HG02642 (cell line): ENCODE results near the gene KIAA2012.

Experiments used
- ATAC-seq: cut with Tn5 transposase; IDR thresholded peaks from one replicate; pipeline ENCODE4 v1.9.1; 2021; ENCODE audit warnings: mild to moderate bottlenecking; ENCODE audit not compliant: unreplicated experiment, poor library complexity

Gene KIAA2012

GRCh38 chr2:202040079-202040844 is 32.8 kb upstream of the KIAA2012 start:
- no peak for ATAC-seq

DNA sequence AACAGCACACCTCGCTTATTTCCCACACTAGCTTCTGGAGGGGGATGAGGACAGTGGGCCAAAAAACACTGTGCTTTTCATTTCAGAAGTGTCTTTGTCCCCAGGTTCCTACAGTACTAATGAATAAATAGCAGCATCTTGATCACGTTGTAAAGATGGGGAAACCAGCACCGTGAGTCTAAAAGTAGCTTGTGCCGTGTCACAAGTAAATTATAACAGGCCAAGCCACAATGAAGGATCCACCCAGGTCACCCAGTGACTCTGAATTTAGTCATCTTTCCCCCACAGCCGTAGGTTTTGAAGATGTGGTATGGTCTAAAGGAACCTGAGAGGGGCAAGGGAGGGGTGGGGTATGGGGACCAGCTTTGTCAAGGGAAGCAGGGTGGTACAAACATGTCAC is 30.6 kb upstream of the KIAA2012 start:
- ATAC-seq, result no peak

GRCh38 chr2:202043475-202043874 is 29.6 kb upstream of the KIAA2012 start:
- no peak for ATAC-seq

DNA sequence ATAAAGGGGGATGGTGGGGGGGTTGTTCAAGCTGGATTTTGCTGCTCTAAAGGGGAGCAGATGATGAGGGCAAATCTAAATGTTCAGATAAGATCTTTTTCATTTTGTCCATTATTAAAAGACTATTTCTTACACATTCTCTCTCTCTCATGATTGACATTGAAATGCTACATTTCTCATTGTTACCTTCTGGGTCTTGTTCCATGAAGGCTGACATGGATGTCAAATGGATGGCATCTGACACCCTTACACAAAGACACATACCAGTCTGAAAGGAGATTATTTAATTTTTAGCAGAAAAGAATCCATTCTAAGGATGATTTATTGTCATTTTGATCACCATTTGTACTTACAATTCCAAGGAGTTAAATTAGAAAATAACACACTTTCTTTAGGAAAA is 28.3 kb upstream of the KIAA2012 start:
- no peak for ATAC-seq

DNA sequence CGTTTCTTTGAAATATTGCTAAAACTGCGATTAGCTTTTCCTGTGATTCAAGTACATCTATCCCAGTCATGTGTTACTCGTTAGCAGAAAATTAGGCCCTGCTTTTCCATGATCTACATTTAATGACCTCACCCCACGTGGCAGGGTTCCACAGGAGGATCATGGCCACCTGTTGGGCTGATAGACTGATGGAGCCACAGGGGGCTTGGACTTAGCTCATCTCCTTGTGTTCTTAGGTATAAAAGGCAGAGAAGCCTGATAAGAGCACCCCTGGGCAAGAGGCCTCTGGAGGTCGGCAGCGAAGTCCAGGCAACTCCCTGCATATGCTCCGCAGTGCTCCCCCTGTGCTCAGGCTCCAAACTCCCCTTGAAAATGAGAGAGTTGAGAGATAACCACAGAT is 26.5 kb upstream of the KIAA2012 start:
- ATAC-seq, result no peak

GRCh38 chr2:202049092-202049728 is 23.8 kb upstream of the KIAA2012 start:
- ATAC-seq, result no peak

DNA sequence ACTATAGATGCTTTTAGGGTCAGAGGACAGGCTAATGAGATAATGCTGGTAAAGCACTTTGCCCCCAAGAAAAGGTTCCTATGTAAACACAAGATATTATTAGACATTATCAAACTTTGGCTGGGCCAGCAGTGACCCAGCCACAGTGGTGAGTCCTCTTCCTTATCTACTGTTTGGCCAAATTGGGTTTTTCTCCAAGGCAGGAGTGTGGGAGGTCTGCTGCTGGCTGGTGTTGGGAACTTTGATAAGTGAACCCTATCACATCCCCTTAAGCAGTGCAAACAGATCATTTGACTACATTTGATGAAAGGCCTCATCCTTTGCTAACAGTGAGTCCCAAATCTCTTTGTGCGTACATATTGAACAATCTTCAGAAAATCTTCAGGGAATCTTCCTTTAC is 23.2 kb upstream of the KIAA2012 start:
- no peak for ATAC-seq

DNA sequence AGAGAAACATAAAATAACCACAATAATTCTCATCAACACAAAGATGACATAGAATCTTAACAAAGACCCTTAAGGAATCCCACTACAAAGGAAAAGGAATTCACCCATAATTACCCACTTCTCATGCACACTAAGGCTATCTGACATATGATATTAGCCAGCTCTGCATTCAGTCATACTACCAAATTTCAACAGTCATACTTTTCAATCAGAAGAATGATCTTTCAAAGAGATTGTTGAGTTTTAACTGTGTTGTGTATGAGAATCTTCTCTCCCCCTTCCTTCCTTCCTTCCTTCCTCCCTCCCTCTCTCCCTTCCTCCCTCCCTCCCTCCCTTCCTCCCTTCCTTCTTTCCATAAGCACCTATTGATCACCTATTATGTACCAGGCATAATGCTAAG is 22.4 kb upstream of the KIAA2012 start:
- ATAC-seq, result no peak

DNA sequence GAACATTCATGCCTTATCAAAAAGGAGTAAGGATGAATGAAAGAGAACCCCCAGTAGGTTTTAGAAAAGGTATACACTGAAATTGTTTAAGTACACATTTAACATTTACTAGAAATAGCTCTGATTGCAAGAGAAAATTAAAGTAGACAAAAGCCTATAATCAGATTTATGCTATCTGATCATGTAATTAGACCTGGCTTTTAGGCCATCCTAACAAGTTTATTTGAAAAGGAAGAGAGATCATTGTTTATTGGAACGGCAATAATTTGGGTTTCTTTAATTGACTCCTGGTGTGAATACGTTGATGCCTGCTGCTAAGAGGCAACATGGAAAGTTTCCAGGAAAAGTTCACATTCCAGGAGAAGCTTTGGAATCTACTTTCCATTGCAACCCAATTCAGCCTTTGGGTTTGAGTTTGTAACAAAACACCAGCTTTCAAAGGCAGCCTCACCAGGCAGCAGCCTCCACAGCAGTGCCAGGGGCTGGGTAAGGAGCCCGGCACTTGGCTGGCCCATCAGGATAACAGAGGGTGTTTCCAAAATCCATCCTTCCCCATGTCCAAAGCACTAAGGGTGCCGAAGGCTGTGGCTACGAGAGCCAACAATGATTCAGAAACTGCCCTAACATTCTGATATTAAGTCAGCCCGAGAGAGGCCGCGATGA is 21.4 kb upstream of the KIAA2012 start:
- ATAC-seq, result no peak

GRCh38 chr2:202052235-202052634 is 20.8 kb upstream of the KIAA2012 start:
- no peak for ATAC-seq

DNA sequence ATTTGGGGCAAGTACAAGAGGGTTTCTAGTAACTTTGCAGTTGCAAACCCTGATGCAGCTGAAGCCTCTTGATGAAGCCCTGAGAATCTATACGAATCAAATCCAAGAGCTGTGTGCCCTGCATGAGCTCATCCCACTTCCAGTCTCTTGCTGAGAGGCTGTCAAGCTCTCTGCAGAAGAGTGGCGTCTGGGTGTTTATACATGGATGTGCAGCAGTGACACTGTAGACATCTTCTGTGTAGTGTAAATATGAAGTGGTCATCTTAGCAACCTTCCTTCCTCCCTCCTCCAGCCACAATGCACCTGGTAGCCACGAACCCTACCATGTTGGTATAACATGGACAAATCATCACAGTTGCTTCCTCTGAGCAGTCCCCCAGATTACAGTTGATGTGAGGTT is 18.4 kb upstream of the KIAA2012 start:
- no peak for ATAC-seq

GRCh38 chr2:202056611-202057010 is 16.4 kb upstream of the KIAA2012 start:
- no peak for ATAC-seq

DNA sequence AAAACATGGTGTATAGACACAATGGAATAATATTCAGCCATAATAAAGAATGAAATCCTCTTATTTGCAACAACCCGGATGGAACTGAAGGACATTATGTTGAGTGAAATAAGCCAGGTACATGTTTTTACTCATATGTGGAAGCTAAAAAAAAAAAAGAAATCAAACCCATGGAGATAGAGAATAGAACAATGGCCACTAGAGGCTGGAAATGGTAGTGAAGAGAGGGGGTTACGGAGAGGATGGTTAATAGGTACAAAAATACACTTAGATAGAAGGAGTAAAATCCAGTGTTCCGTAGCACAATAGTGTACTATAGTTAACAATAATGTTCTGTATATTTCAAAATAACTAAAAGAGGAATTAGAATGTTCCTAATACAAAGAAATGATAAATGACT is 12.8 kb upstream of the KIAA2012 start:
- no peak for ATAC-seq

GRCh38 chr2:202061695-202062094 is 11.4 kb upstream of the KIAA2012 start:
- ATAC-seq, result no peak

- ATAC-seq, result no peak
Measured at GRCh38 chr2:202064171-202064880, 8.7 kb upstream of the KIAA2012 start.

DNA sequence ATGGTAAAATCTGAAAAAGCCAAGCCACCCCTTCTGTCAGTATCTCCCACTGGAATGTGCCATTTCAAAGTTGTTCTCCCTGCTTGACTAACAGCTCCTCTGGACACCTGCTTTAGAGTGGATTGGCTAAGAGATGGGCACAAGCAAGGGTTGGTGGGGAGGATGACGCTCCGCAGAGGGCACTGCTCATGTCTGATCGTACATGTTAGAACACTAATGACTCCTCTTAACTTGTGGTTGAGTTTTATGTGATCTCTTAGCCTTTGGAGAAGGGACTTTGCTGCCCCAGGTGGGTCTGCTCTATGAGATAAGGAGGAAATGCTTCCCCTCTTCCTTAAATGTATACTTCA is 8.2 kb upstream of the KIAA2012 start:
- ATAC-seq, result no peak

DNA sequence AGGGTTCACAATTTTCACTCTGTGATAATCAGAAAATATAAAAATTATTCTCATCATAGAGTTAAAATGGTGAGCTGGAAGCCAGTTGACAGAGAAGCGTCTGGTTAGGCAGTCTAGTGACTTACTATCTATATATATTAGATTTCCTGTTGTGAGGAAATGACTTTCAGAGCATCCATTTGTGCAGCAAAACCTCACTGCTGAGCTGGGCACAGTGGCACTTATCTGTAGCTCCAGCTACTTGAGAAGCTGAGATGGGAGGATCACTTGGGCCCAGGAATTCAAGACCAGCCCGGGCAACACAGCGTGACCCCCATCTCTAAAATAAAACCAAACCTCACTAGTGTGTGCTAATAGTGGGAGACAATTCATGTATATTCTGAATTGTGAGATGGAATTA is 7.2 kb upstream of the KIAA2012 start:
- no peak for ATAC-seq

GRCh38 chr2:202066875-202067274 is 6.2 kb upstream of the KIAA2012 start:
- no peak for ATAC-seq

DNA sequence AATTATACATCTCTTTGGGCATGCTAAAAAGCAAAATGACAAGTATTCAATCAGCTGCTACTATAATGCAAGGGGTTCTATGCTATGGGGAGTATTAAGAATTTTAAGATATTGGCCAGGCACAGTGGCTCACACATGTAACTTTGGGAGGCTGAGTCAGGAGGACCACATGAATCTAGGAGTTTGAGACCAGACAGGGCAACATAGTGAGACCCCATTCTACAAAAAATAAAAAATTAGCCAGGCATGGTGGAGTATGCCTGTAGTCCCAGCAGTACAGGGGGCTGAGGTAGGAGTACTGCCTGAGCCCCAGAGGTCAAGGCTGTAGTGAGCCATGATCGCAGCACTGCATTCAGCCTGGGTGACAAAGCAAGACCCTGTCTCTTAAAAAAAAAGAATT is 5.5 kb upstream of the KIAA2012 start:
- ATAC-seq, result no peak

GRCh38 chr2:202069170-202070067 is 3.6 kb upstream of the KIAA2012 start:
- no peak for ATAC-seq
